Activated CD4-positive, alpha-beta T cell treated with anti-CD3 and anti-CD28 coated beads, Interleukin-2, amount 50 U/mL, for 16 hours (primary cell): Measurements from ENCODE around the gene UTP14A.
"Not testable (repeated sequence)": the region's sequence is repeated elsewhere in the genome, so short reads cannot be mapped to it uniquely, and the experiment has no call there.

Source experiments
- DNase-seq: peaks from one replicate; pipeline ENCODE4 v3.0.0-alpha.2; 2020

The UTP14A gene, protein sequence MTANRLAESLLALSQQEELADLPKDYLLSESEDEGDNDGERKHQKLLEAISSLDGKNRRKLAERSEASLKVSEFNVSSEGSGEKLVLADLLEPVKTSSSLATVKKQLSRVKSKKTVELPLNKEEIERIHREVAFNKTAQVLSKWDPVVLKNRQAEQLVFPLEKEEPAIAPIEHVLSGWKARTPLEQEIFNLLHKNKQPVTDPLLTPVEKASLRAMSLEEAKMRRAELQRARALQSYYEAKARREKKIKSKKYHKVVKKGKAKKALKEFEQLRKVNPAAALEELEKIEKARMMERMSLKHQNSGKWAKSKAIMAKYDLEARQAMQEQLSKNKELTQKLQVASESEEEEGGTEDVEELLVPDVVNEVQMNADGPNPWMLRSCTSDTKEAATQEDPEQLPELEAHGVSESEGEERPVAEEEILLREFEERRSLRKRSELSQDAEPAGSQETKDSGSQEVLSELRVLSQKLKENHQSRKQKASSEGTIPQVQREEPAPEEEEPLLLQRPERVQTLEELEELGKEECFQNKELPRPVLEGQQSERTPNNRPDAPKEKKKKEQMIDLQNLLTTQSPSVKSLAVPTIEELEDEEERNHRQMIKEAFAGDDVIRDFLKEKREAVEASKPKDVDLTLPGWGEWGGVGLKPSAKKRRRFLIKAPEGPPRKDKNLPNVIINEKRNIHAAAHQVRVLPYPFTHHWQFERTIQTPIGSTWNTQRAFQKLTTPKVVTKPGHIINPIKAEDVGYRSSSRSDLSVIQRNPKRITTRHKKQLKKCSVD

GRCh38 chrX:129905787-129906580 lies at the start of gene UTP14A:
UTP14A (plus strand) TSS chrX:129906164; CDS start chrX:129906211, 47 bp downstream.
- peak; percentile 91 for DNase-seq

GRCh38 chrX:129859134-129859533 lies 46.8 kb upstream of the UTP14A start:
- DNase-seq = not testable (repeated sequence)

DNA sequence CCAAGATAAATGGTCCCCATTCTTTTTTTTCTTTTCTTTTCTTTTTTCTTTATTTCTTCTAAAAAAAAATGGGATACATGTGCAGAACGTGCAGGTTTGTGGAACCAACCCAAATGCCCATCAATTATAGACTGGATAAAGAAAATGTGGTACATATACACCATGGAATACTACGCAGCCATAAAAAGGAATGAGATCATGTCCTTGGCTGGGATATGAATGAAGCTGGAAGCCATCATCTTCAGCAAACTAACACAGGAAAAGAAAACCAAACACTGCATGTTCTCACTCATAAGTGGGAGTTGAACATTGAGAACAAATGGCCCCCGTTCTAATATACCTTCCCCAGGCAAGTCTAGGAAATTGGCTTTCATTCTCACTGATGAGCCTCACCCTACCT lies 39.6 kb upstream of the UTP14A start:
- not testable (repeated sequence) for DNase-seq

- DNase-seq = no peak
These were observed 33.4 kb upstream of the UTP14A start for GRCh38 chrX:129872524-129872923.

DNA sequence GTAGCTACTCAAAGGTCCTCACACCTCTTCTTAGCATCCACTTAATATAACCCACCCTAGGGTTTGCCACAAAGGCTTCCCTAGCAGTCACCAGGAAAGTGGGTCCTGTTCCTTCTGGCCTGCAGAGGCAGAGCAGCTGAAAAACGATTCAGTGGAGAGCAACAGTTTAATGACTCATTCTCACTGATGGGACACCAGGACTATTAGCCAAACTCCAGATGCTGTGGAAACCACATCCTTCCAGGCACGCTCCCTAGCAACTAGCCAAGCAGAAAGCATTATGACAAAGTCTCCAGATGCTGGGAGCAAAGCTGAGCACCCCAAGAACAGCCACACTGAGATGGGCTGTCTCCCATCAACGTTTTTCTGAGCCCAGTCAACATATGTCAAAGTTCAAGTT lies 30.3 kb upstream of the UTP14A start:
- no peak for DNase-seq

- DNase-seq = no peak
These were observed 29.1 kb upstream of the UTP14A start for GRCh38 chrX:129876771-129877305.

GRCh38 chrX:129877401-129877800 lies 28.6 kb upstream of the UTP14A start:
- DNase-seq = no peak

GRCh38 chrX:129900054-129900453 lies 5.9 kb upstream of the UTP14A start:
- no peak for DNase-seq

DNA sequence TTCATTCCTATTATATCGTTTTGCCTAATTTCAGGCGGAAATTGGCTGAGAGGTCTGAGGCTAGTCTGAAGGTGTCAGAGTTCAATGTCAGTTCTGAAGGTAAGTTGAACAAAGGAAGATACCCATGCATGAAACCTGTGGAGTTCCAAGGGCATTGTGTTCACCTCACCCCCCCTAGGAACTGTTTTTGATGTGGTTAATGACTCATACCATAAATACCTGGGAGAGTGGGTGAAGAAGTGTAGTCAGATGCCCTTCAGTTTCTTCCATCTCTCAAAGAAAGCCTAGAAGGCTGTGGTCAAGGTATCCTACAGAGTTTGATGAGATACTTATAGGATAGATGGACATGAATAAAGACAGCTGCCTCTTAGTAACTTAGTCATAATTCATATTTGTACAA lies 2.7 kb downstream of the UTP14A start:
- no peak for DNase-seq

GRCh38 chrX:129925305-129926092 lies 19.5 kb downstream of the UTP14A start:
- peak; percentile 71 for DNase-seq

GRCh38 chrX:129930941-129931410 lies 25.0 kb downstream of the UTP14A start:
- no peak for DNase-seq

GRCh38 chrX:129931411-129932015 lies 25.5 kb downstream of the UTP14A start:
- DNase-seq = peak; percentile 71

DNA sequence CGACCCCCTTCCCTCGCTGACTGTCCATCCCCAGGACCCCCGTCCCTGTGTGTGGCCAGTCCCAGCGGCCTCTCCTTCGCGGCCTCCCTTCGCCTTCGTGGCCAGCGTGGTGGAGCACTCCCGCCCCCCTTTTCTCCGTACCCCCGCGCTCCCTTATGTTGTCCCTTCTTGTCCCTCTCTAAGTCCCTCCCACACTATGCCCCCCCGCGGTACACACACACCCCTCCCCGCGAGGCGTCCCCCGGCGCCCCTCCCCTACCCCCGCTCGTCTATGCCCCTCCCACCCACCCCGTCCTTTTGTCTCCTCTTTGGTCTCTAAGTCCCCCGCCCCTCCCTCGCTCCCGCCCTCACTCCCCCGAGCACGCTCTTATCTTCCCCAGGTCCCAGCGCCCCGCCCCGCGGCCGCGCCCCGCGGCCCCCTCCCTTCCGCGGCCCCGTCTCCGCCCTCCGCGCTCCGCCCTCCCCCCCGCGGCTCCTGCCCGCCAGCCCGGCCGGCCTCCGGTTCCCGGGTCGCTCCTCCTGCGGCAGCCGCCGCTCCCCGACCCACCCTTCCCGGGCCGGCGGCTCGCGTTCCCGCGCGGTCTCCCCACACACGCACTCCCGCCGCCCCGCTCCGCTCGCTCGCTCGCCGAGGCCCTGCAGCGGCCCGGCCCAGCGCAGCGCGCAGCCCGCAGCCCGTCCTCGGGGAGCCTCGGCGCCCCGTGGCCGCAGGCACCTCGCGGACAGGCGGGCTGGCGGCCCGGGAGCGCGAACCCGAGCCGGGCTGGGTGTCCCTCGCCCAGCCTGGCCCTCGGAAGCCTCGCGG lies 26.3 kb downstream of the UTP14A start:
- DNase-seq = peak; percentile 73

DNA sequence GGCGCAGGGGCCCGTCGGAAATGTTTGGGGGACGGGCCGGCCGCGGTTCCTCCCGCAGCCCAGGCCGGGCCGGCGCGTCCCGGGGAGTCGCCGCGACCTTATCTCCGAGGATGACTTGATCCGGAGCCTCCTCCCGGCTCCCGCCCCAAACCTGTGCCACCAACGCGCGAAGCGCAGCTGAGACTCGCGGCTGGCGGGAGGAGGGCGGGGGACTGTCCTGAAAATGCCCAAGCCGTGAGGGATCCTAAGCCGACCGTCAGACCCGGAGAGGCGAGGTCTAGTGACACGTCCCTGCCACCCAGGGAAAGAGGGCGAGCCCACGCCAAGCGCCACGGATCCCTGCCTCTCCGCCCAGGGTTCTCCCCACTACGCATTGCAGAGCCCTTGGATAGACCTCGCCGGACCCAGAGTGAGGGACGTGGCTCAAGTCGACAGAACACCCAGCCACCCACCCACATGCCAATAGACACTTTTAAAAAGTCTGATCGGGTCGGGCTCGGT lies 26.9 kb downstream of the UTP14A start:
- DNase-seq = no peak

- no peak for DNase-seq
These were observed 27.7 kb downstream of the UTP14A start for GRCh38 chrX:129933700-129934099.

DNA sequence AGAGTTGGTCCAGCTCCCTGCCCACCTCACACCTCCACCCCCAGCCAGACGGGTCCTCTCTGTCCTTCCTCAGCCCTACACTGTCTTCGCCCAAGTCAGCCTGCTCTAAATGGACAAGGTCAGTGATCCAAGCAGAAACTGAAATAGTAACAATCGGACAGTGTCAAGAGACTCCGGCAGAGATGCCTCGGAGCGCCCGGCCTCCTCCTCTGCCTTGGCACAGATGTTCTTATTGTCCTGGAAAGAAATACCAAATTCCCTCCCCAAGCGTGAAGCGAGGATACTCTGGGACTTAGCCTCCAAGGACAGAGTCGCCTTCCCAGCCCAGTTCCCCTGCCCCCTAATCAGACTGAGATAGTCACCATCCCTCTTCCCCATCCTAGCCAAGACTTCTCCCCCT lies 28.5 kb downstream of the UTP14A start:
- no peak for DNase-seq

DNA sequence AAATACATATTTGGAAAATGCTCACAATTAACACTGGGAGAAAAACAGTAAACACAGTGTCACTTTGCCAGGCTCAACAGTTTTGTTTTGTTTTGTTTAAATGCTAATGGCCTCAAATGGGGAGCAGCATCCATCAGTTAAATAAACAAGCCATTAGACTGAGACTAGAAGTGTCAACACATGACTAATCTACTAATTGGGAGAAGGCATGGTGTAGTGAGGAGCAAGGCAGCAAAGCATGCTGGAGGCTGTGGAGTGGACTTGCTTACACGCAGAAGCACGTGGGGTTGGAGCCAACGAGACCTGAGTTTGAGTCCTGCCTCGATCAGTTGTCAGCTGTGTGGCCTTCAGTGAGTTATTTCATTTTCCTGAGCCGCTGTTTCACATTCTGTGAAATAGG lies 29.0 kb downstream of the UTP14A start:
- DNase-seq = no peak

DNA sequence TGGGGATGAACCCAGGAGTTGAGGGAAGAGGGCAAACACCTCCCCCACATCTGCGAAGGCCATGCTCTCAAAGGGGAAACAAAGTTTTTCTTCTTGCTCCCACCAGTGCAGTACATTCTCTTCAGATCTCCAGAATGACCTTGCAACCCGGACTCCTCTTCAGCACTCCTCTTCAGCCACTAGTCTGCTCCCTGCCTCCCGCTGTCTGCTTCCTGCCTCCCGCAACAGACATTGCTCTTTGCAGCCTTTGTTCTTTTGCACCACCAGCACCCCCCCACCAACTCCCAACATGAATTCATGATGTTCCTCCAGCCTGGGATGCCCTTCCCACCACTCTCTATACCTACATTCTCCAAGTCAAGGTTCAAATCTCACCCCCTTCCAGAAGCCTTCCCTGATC lies 32.1 kb downstream of the UTP14A start:
- no peak for DNase-seq

DNA sequence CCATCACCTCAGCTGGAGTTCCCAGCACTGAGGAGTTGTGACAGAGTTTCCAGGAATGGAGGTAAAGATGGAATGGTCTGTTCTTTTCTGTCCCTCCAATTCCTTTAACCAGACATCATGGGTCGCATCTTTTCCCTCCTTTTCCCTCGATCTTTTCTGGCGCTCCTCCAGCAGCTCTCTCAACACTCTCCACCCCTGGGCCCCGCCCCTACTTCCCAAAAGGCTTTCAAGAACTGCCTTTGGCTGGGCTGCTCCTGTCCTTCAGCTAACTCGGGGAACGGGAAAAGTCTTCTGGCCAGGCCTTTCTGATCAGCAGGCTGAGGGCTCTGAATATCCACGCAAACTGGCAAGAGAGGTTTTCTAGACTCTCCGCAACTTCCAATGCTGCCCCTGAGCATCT lies 34.0 kb downstream of the UTP14A start:
- DNase-seq = no peak

- DNase-seq = no peak
These were observed 34.8 kb downstream of the UTP14A start for GRCh38 chrX:129940721-129941120.

GRCh38 chrX:129945131-129945530 lies 39.2 kb downstream of the UTP14A start:
- DNase-seq = no peak
